ENCODE measurements around the gene TUBG1. TPM values are rescaled to one million over a fixed set of nuclear protein-coding genes. Genes with fewer than 3 reads are reported as not detected.

Gene TUBG1
- total and polyA plus RNA-seq, 9 of the 15 experiments (the other 6 are each of a cell fraction or from before 2014, with no cell fraction given) = 33.1 to 147 (median 66.0) TPM

- TF ChIP-seq, protein P1, sequence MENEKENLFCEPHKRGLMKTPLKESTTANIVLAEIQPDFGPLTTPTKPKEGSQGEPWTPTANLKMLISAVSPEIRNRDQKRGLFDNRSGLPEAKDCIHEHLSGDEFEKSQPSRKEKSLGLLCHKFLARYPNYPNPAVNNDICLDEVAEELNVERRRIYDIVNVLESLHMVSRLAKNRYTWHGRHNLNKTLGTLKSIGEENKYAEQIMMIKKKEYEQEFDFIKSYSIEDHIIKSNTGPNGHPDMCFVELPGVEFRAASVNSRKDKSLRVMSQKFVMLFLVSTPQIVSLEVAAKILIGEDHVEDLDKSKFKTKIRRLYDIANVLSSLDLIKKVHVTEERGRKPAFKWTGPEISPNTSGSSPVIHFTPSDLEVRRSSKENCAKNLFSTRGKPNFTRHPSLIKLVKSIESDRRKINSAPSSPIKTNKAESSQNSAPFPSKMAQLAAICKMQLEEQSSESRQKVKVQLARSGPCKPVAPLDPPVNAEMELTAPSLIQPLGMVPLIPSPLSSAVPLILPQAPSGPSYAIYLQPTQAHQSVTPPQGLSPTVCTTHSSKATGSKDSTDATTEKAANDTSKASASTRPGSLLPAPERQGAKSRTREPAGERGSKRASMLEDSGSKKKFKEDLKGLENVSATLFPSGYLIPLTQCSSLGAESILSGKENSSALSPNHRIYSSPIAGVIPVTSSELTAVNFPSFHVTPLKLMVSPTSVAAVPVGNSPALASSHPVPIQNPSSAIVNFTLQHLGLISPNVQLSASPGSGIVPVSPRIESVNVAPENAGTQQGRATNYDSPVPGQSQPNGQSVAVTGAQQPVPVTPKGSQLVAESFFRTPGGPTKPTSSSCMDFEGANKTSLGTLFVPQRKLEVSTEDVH (IDR thresholded peaks at IDR 0.05; ENCODE audit: low read depth, partially characterized antibody) = peak; percentile 100
- peak; percentile 25; the same call in 1 of the 2 replicates for TF ChIP-seq KLF6 (CRISPR knock-in tag; IDR thresholded peaks at IDR 0.05; ENCODE audit: borderline replicate concordance)
- TF ChIP-seq TAF9B (IDR thresholded peaks at IDR 0.05; ENCODE audit: partially characterized antibody) = peak; percentile 78
- peak; percentile 75; the same call in 1 of the 2 replicates for TF ChIP-seq KAT7 (CRISPR knock-in tag; IDR thresholded peaks at IDR 0.05; ENCODE audit: borderline replicate concordance)
- no peak for TF ChIP-seq PHB2 (IDR thresholded peaks at IDR 0.05; ENCODE audit: low read depth)
- TF ChIP-seq EP300 (IDR thresholded peaks at IDR 0.05; ENCODE audit: low read length) = peak; percentile 38; the same call in 1 of the 2 replicates
- TF ChIP-seq RFX7 (CRISPR knock-in tag; IDR thresholded peaks at IDR 0.05) = no peak
- TF ChIP-seq CBX5 (IDR thresholded peaks at IDR 0.05; ENCODE audit: borderline replicate concordance, low read depth) = no peak
- TF ChIP-seq ELF4 (CRISPR knock-in tag; IDR thresholded peaks at IDR 0.05) = no peak
- peak; percentile 27; the same call in 1 of the 2 replicates for TF ChIP-seq SPI1 (IDR thresholded peaks at IDR 0.05; ENCODE audit: borderline replicate concordance, low read depth, low read length)
- TF ChIP-seq MITF (IDR thresholded peaks at IDR 0.05) = 0 out of 2 replicates have a peak, but pooled peaks have one; percentile 6
- TF ChIP-seq, protein P2, sequence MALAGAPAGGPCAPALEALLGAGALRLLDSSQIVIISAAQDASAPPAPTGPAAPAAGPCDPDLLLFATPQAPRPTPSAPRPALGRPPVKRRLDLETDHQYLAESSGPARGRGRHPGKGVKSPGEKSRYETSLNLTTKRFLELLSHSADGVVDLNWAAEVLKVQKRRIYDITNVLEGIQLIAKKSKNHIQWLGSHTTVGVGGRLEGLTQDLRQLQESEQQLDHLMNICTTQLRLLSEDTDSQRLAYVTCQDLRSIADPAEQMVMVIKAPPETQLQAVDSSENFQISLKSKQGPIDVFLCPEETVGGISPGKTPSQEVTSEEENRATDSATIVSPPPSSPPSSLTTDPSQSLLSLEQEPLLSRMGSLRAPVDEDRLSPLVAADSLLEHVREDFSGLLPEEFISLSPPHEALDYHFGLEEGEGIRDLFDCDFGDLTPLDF (CRISPR knock-in tag; IDR thresholded peaks at IDR 0.05) = peak; percentile 90
- TF ChIP-seq, protein P3, sequence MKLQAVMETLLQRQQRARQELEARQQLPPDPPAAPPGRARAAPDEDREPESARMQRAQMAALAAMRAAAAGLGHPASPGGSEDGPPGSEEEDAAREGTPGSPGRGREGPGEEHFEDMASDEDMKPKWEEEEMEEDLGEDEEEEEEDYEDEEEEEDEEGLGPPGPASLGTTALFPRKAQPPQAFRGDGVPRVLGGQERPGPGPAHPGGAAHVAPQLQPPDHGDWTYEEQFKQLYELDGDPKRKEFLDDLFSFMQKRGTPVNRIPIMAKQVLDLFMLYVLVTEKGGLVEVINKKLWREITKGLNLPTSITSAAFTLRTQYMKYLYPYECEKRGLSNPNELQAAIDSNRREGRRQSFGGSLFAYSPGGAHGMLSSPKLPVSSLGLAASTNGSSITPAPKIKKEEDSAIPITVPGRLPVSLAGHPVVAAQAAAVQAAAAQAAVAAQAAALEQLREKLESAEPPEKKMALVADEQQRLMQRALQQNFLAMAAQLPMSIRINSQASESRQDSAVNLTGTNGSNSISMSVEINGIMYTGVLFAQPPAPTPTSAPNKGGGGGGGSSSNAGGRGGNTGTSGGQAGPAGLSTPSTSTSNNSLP (IDR thresholded peaks at IDR 0.05; ENCODE audit: borderline replicate concordance, low read depth, low read length) = no peak
- TF ChIP-seq, protein P4, sequence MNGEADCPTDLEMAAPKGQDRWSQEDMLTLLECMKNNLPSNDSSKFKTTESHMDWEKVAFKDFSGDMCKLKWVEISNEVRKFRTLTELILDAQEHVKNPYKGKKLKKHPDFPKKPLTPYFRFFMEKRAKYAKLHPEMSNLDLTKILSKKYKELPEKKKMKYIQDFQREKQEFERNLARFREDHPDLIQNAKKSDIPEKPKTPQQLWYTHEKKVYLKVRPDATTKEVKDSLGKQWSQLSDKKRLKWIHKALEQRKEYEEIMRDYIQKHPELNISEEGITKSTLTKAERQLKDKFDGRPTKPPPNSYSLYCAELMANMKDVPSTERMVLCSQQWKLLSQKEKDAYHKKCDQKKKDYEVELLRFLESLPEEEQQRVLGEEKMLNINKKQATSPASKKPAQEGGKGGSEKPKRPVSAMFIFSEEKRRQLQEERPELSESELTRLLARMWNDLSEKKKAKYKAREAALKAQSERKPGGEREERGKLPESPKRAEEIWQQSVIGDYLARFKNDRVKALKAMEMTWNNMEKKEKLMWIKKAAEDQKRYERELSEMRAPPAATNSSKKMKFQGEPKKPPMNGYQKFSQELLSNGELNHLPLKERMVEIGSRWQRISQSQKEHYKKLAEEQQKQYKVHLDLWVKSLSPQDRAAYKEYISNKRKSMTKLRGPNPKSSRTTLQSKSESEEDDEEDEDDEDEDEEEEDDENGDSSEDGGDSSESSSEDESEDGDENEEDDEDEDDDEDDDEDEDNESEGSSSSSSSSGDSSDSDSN (IDR thresholded peaks at IDR 0.05; ENCODE audit: borderline replicate concordance in 1 of 2, low read depth in 2 of 2, low read length in 2 of 2) = peak in 1 of 2 experiments; percentile 75; a peak in 2 of 4 replicates
These were observed 31.8 kb upstream of the TUBG1 start, which contains the start of gene PSMC3IP (continued) for GRCh38 chr17:42577532-42578281.
